ENCODE measurements around the gene KLF3. TPM values are rescaled to one million over a fixed set of nuclear protein-coding genes. Genes with fewer than 3 reads are reported as not detected.
A peak's percentile ranks its signal among the peaks of the same experiment; 100 is the strongest.

KLF3 gene
- 25.3 and 27.7 TPM in 2 replicates for total RNA-seq

DNA sequence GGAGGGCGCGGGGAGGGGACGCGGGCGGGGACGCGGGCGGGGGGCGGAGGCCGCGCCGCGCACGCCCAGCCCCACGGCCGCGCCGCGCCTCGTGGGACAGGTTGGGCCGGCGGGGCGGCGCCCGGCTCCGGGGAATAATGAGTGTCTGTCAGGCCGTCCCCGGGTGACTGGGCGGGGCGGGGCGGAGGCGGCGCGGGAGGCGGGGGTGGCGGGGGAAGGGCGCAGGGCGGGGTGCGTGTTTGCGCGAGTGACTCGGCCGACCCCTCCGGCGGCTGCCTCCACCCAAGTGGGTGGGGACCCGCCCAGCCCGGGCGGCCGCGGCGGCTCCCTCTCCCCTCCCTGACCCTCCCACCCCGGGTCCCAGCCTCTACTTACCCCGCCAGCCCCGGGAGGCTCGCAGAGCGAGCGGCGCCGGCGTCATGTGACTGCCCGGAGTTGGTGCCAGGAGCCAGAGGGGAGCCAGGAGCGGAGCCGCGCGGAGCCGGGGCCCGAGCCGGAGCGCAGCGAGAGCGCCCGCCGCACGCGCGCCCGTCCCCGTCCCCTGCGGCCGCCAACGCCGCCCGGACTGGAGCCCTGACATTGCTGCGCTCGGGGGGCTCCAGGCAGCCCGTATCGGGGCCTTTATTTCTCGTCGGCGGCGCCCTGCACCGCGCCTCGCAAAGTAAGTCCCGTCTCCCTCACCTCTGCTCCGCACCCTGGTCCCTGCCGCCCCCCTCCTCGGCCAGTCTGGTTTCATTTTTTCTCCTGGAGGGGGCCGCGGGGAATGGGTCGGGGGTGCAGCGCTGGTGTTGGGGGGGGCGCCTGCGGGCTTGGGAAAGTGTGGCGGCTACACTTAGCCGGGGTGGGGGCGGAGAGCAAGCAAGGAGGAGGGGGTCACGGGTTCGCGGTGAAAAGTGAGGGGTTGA is at the start of gene KLF3:
KLF3 (plus strand) TSS at position 399 of the 905 bp plus-strand sequence. CDS start 16,427 bp downstream, outside the sequence.
- Histone ChIP-seq H3K4me3 (ENCODE audit: insufficient read depth, low read length) (peak within 1 kb of the TSS; percentile 82), H2AFZ (ENCODE audit: low read length) (peak within 1 kb of the TSS; percentile 85), H3K36me3 (ENCODE audit: insufficient read depth, low read length) (no peaks in the 10 kb centered on the region), H3K27me3 (ENCODE audit: insufficient read depth, low read length) (peaks cover under 1% of the 10 kb centered on the region), H3K4me2 (ENCODE audit: insufficient read depth, low read length) (peak within 1 kb of the TSS; percentile 90), H3K9me3 (ENCODE audit: low read depth, low read length) (no peaks in the 10 kb centered on the region), H4K20me1 (ENCODE audit: insufficient read depth, low read length) (peaks cover 3% of the 10 kb centered on the region), H3K4me1 (ENCODE audit: insufficient read depth, low read length) (peaks cover 31% of the 10 kb centered on the region), H3K79me2 (ENCODE audit: insufficient read depth, low read length) (peaks cover 49% of the 10 kb centered on the region), H3K27ac (ENCODE audit: low read depth, low read length) (peak within 1 kb of the TSS; percentile 95)
- DNase-seq (ENCODE audit: insufficient read length, low spot score, missing footprints) = peak; percentile 98
- TF ChIP-seq, protein P1, sequence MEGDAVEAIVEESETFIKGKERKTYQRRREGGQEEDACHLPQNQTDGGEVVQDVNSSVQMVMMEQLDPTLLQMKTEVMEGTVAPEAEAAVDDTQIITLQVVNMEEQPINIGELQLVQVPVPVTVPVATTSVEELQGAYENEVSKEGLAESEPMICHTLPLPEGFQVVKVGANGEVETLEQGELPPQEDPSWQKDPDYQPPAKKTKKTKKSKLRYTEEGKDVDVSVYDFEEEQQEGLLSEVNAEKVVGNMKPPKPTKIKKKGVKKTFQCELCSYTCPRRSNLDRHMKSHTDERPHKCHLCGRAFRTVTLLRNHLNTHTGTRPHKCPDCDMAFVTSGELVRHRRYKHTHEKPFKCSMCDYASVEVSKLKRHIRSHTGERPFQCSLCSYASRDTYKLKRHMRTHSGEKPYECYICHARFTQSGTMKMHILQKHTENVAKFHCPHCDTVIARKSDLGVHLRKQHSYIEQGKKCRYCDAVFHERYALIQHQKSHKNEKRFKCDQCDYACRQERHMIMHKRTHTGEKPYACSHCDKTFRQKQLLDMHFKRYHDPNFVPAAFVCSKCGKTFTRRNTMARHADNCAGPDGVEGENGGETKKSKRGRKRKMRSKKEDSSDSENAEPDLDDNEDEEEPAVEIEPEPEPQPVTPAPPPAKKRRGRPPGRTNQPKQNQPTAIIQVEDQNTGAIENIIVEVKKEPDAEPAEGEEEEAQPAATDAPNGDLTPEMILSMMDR (IDR thresholded peaks at IDR 0.05; ENCODE audit: extremely low read depth, low read depth, low read length) = no peak

GRCh38 chr4:38614231-38614630 is 49.8 kb upstream of the KLF3 start:
- Histone ChIP-seq H3K36me3 (ENCODE audit: insufficient read depth, low read length) (no peaks in the 10 kb centered on the region), H4K20me1 (ENCODE audit: insufficient read depth, low read length) (no peaks in the 10 kb centered on the region), H3K4me2 (ENCODE audit: insufficient read depth, low read length) (no peak overlapping the region), H3K4me1 (ENCODE audit: insufficient read depth, low read length) (no peaks in the 10 kb centered on the region), H3K79me2 (ENCODE audit: insufficient read depth, low read length) (no peaks in the 10 kb centered on the region), H3K27ac (ENCODE audit: low read depth, low read length) (no peak overlapping the region), H3K4me3 (ENCODE audit: insufficient read depth, low read length) (no peak overlapping the region), H3K9me3 (ENCODE audit: low read depth, low read length) (no peaks in the 10 kb centered on the region), H2AFZ (ENCODE audit: low read length) (no peak overlapping the region), H3K27me3 (ENCODE audit: insufficient read depth, low read length) (peaks cover 6% of the 10 kb centered on the region)
- TF ChIP-seq, protein P1 (IDR thresholded peaks at IDR 0.05; ENCODE audit: extremely low read depth, low read depth, low read length) = no peak
- no peak for DNase-seq (ENCODE audit: insufficient read length, low spot score, missing footprints)

GRCh38 chr4:38615847-38616246 is 48.2 kb upstream of the KLF3 start:
- Histone ChIP-seq H3K27me3 (ENCODE audit: insufficient read depth, low read length) (peaks cover 6% of the 10 kb centered on the region), H3K27ac (ENCODE audit: low read depth, low read length) (no peak overlapping the region), H3K9me3 (ENCODE audit: low read depth, low read length) (no peaks in the 10 kb centered on the region), H3K4me1 (ENCODE audit: insufficient read depth, low read length) (no peaks in the 10 kb centered on the region), H3K4me2 (ENCODE audit: insufficient read depth, low read length) (no peak overlapping the region), H3K4me3 (ENCODE audit: insufficient read depth, low read length) (no peak overlapping the region), H3K36me3 (ENCODE audit: insufficient read depth, low read length) (no peaks in the 10 kb centered on the region), H2AFZ (ENCODE audit: low read length) (no peak overlapping the region), H3K79me2 (ENCODE audit: insufficient read depth, low read length) (no peaks in the 10 kb centered on the region), H4K20me1 (ENCODE audit: insufficient read depth, low read length) (no peaks in the 10 kb centered on the region)
- TF ChIP-seq, protein P1 (IDR thresholded peaks at IDR 0.05; ENCODE audit: extremely low read depth, low read depth, low read length) = no peak
- no peak for DNase-seq (ENCODE audit: insufficient read length, low spot score, missing footprints)

DNA sequence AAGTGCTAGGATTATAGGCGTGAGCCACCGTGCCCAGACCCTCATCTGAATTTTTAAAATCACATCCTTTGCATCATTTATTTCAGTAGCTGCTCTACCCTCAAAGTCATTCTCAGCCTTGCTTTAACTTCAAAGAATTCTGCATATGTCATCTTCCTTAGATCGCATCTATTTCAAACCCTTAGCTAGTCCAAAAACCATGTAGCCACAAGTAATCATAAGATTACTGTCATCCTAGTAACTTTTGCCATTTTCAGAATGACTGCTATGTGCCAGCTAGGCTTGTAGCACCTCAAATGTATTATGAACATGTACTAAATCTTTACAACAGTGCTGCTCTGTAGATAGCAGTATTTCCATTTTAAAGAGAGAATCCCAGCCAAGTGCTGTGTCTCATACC is 45.5 kb upstream of the KLF3 start:
- Histone ChIP-seq H2AFZ (ENCODE audit: low read length) (no peak overlapping the region), H3K27me3 (ENCODE audit: insufficient read depth, low read length) (peaks cover 6% of the 10 kb centered on the region), H4K20me1 (ENCODE audit: insufficient read depth, low read length) (no peaks in the 10 kb centered on the region), H3K4me3 (ENCODE audit: insufficient read depth, low read length) (no peak overlapping the region), H3K36me3 (ENCODE audit: insufficient read depth, low read length) (no peaks in the 10 kb centered on the region), H3K9me3 (ENCODE audit: low read depth, low read length) (no peaks in the 10 kb centered on the region), H3K79me2 (ENCODE audit: insufficient read depth, low read length) (no peaks in the 10 kb centered on the region), H3K4me1 (ENCODE audit: insufficient read depth, low read length) (no peaks in the 10 kb centered on the region), H3K27ac (ENCODE audit: low read depth, low read length) (no peak overlapping the region), H3K4me2 (ENCODE audit: insufficient read depth, low read length) (no peak overlapping the region)
- DNase-seq (ENCODE audit: insufficient read length, low spot score, missing footprints) = no peak
- TF ChIP-seq, protein P1 (IDR thresholded peaks at IDR 0.05; ENCODE audit: extremely low read depth, low read depth, low read length) = no peak

Data from osteoblast (primary cell).